ENCODE data around the gene C2orf42. TPM values are rescaled to one million over a fixed set of nuclear protein-coding genes. Genes with fewer than 3 reads are reported as not detected.
"Not testable (repeated sequence)": the region's sequence is repeated elsewhere in the genome, so short reads cannot be mapped to it uniquely, and the experiment has no call there.

C2orf42 gene
- total and polyA plus RNA-seq, 5 donors, result 4.1 to 14.4 (median 12.9) TPM

DNA sequence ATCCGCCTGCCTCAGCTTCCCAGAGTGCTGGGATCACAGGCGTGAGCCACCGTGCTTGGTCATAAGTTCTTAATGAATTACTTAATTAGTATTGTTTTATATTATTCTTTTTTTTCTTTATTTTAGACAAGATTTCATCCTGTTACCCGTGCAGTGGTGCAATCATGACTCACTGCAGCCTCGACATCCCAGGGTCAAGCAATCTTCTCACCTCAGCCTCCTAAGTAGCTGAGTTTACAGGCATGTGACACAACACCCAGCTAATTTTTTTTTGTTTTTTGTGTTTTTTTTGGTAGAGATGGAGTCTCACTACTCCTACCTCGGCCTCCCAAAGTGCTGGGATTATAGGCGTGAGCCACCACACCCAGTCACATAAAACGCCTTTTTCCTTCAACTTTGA is 17.3 kb downstream of the C2orf42 start:
- ATAC-seq, result no peak
- intact Hi-C loops (cut with DNase I), result no loop called here
- WGBS, result 94% methylated on average over 8 of the region's 8 CpGs

DNA sequence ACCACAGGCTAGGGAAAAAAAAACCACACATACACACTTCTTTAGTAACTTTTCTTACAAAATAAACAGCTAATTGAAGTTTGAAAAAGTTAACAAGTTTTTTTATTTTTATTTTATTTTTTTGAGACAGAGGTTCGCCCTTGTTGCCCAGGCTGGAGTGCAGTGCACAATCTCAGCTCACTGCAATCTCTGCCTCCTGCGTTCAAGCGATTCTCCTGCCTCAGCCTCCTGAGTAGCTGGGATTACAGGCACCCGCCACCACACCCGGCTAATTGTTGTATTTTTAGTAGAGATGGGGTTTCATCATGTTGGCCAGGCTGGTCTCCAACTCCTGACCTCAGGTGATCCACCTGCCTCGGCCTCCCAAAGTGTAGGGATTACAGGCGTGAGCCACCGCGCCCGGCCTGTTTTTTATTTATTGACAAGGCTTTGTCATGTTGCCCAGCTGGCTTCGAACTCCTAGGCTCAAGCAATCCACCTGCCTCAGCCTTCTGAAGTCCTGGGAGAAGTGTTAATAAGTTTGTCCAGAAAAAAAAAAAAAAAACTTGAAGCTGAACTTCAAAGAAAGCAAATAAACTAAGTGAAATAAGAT is 21.1 kb downstream of the C2orf42 start:
- DNase-seq; H3K4me1 ChIP-seq (ENCODE audit: control insufficient read depth, insufficient read depth, low read length); H3K27me3 ChIP-seq (ENCODE audit: control insufficient read depth, insufficient read depth); intact Hi-C loops (cut with DNase I); H3K9me3 ChIP-seq (ENCODE audit: control insufficient read depth, low read length); ATAC-seq; H3K27ac ChIP-seq (ENCODE audit: low read length); H3K4me3 ChIP-seq (ENCODE audit: low read length): not testable (repeated sequence)
- WGBS, result 97% methylated on average over 11 of the region's 11 CpGs

More for the DNA sequence above, 17.3 kb downstream of the C2orf42 start:
- Histone ChIP-seq H3K4me1 (ENCODE audit: control insufficient read depth, insufficient read depth, low read length) (no peaks in the 10 kb centered on the region), H3K9me3 (ENCODE audit: control insufficient read depth, low read length) (no peaks in the 10 kb centered on the region), H3K27ac (ENCODE audit: low read length) (no peak overlapping the region), H3K4me3 (ENCODE audit: low read length) (no peak overlapping the region), H3K27me3 (ENCODE audit: control insufficient read depth, insufficient read depth) (no peaks in the 10 kb centered on the region)
- no peak for DNase-seq

DNA sequence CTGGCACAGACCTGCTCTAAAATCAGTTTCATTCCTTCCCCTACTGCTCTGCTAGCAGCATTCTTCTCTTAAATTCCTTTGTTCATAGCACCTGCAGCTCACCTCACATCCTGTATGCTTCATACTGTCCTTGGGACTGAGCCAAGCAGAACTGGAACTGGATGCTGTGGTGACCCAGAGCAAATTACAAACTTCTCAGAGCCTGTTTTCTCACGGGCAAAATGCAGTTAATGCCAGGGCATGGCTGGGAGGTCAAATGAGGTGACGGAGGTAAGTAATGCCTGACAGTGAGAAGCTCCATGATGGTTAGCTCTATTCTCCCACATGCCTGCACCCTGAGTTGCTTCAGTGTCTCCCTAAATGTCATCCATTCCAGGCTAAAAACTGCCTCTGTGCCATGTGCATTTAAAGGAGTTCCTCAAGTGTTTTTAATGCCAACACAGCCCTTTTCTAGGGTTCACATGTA is 29.7 kb downstream of the C2orf42 start:
- no peak overlapping the region for H3K27ac ChIP-seq (ENCODE audit: low read length)
- no peak overlapping the region for H3K4me3 ChIP-seq (ENCODE audit: low read length)
- DNase-seq (no peak), ATAC-seq (no peak)
- no peaks in the 10 kb centered on the region for H3K9me3 ChIP-seq (ENCODE audit: control insufficient read depth, low read length)
- WGBS, result 73% methylated on average over 2 of the region's 2 CpGs
- H3K4me1 ChIP-seq (ENCODE audit: control insufficient read depth, insufficient read depth, low read length), result no peaks in the 10 kb centered on the region
- intact Hi-C loops (cut with DNase I), result no loop called here
- no peaks in the 10 kb centered on the region for H3K27me3 ChIP-seq (ENCODE audit: control insufficient read depth, insufficient read depth)

DNA sequence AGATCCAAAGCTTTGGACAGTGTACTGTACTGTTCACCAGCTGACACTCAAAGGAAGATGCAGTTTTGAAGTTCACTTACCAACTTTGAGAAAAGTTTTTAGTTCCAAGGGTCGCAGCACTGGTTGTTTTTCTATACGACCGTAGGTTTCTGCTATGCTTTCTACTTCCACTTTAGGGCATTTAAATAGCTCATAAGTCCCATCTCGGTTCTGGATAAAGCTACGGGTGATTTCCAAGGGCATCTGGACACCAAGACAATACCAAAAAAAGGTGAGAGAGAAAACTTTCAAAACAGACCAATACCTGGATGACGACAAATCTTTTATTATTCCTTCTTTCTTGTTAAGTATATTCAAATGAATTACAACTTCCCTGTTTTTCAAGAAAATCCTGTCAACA is 30.3 kb downstream of the C2orf42 start:
- H3K4me3 ChIP-seq (ENCODE audit: low read length), result no peak overlapping the region
- intact Hi-C loops (cut with DNase I), result no loop called here
- DNase-seq (no peak), ATAC-seq (no peak)
- H3K27me3 ChIP-seq (ENCODE audit: control insufficient read depth, insufficient read depth), result no peaks in the 10 kb centered on the region
- H3K4me1 ChIP-seq (ENCODE audit: control insufficient read depth, insufficient read depth, low read length), result no peaks in the 10 kb centered on the region
- 88% methylated on average over 6 of the region's 6 CpGs for WGBS
- H3K9me3 ChIP-seq (ENCODE audit: control insufficient read depth, low read length), result no peaks in the 10 kb centered on the region
- H3K27ac ChIP-seq (ENCODE audit: low read length), result no peak overlapping the region

DNA sequence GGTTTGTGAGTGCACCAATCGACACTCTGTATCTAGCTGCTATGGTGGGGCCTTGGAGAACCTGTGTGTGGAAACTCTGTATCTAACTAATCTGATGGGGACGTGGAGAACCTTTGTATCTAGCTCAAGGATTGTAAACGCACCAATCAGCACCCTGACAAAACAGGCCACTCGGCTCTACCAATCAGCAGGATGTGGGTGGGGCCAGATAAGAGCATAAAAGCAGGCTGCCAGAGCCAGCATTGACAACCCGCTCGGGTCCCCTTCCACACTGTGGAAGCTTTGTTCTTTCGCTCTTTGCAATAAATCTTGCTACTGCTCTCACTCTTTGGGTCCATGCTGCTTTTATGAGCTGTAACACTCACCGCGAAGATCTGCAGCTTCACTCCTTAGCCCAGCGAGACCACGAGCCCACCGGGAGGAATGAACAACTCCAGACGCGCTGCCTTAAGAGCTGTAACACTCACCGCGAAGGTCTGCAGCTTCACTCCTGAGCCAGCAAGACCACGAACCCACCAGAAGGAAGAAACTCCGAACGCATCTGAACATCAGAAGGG is 41.6 kb downstream of the C2orf42 start:
- DNase-seq; H3K9me3 ChIP-seq (ENCODE audit: control insufficient read depth, low read length); H3K4me3 ChIP-seq (ENCODE audit: low read length); H3K27me3 ChIP-seq (ENCODE audit: control insufficient read depth, insufficient read depth); H3K27ac ChIP-seq (ENCODE audit: low read length); ATAC-seq; intact Hi-C loops (cut with DNase I); H3K4me1 ChIP-seq (ENCODE audit: control insufficient read depth, insufficient read depth, low read length): not testable (repeated sequence)
- 93% methylated on average over 19 of the region's 19 CpGs for WGBS

DNA sequence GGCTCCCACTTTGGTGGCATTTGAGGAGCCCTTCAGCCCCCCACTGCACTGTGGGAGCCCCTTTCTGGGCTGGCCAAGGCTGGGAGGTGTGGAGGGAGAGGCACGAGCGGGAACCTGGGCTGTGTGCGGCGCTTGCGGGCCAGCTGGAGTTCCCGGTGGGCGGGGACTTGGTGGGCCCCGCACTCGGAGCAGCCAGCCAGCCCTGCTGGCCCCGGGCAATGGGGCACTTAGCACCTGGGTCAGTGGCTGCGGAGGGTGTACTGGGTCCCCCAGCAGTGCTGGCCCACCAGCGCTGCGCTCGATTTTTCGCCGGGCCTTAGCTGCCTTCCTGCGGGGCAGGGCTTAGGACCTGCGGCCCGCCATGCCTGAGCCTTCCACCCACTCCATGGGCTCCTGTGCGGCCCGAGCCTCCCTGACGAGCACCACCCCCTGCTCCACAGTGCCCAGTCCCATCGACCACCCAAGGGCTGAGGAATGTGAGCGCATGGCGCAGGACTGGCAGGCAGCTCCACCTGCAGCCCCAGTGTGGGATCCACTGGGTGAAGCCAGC is 42.5 kb downstream of the C2orf42 start:
- H3K27me3 ChIP-seq (ENCODE audit: control insufficient read depth, insufficient read depth); ATAC-seq; DNase-seq; H3K27ac ChIP-seq (ENCODE audit: low read length); intact Hi-C loops (cut with DNase I); H3K4me1 ChIP-seq (ENCODE audit: control insufficient read depth, insufficient read depth, low read length); H3K9me3 ChIP-seq (ENCODE audit: control insufficient read depth, low read length); H3K4me3 ChIP-seq (ENCODE audit: low read length): not testable (repeated sequence)
- WGBS, result 95% methylated on average over 25 of the region's 25 CpGs

DNA sequence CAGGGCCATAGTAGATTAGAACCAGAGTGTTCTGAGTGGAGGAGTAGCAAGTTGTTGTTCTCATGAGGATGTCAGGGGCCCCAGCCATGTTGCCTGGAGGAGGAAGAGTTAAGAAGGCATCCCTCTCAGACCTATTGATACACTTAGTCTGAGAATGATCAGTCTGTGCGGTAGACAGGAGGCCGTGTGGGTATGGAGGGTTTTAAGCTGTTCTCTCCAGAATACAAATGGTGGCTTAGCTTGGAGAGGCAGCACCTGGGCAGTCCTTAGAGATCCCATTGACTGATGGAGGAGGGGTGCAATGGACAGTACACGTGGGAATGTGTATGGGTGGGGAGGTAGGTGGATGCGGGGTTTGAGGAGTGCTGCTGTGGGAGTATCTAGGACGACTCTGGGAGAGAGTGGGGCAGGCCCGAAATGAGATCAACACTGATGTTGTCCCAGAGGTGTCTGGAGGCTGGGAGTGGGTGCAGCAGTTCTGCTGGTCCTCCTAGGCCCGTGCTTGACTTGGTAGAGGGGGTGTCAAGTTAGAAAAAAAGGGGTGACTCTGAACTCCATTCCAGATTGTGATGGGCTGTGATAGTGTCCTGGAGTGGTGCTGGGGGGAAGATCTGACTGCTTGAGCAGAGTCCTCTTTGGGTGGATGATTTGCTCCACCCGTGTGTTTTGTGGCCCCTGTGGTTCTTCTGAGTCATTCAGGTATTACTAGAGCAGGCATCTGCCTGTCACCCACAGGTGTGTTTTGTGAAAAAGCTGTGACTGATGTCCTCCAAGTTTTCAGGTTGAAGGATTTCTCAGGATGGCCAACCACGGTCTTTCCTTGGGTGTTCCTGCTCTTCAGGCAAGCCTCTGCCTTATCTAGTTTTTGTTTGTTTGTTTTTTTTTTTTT is 44.7 kb downstream of the C2orf42 start:
- DNase-seq, result no peak
- intact Hi-C loops (cut with DNase I), result no loop called here
- Histone ChIP-seq H3K27me3 (ENCODE audit: control insufficient read depth, insufficient read depth) (no peaks in the 10 kb centered on the region), H3K4me1 (ENCODE audit: control insufficient read depth, insufficient read depth, low read length) (peaks cover 3% of the 10 kb centered on the region), H3K9me3 (ENCODE audit: control insufficient read depth, low read length) (no peaks in the 10 kb centered on the region), H3K4me3 (ENCODE audit: low read length) (no peak overlapping the region), H3K27ac (ENCODE audit: low read length) (no peak overlapping the region)
- 75% methylated on average over 9 of the region's 9 CpGs for WGBS
- ATAC-seq, result no peak

DNA sequence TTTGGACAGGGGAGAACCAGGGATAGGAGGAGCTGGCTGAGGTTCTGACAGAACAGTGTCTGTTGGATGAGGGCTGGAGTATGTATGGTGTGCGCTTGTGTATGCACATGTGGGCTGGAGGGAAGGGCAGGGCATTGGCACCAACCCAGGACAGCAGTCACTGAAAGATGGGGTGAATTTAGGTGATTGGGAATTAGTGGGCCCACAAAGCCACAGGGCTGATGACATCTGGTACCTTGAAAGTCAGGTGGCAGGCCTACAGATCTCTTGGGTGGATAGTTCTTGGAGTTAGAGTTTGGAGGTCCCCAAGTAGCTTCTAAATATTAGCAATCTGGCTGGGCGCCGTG is 45.7 kb downstream of the C2orf42 start:
- intact Hi-C loops (cut with DNase I), result no loop called here
- ATAC-seq (no peak), DNase-seq (no peak)
- Histone ChIP-seq H3K4me1 (ENCODE audit: control insufficient read depth, insufficient read depth, low read length) (peaks cover 3% of the 10 kb centered on the region), H3K4me3 (ENCODE audit: low read length) (no peak overlapping the region), H3K27ac (ENCODE audit: low read length) (no peak overlapping the region), H3K9me3 (ENCODE audit: control insufficient read depth, low read length) (no peaks in the 10 kb centered on the region), H3K27me3 (ENCODE audit: control insufficient read depth, insufficient read depth) (no peaks in the 10 kb centered on the region)
- 96% methylated on average over 3 of the region's 3 CpGs for WGBS

DNA sequence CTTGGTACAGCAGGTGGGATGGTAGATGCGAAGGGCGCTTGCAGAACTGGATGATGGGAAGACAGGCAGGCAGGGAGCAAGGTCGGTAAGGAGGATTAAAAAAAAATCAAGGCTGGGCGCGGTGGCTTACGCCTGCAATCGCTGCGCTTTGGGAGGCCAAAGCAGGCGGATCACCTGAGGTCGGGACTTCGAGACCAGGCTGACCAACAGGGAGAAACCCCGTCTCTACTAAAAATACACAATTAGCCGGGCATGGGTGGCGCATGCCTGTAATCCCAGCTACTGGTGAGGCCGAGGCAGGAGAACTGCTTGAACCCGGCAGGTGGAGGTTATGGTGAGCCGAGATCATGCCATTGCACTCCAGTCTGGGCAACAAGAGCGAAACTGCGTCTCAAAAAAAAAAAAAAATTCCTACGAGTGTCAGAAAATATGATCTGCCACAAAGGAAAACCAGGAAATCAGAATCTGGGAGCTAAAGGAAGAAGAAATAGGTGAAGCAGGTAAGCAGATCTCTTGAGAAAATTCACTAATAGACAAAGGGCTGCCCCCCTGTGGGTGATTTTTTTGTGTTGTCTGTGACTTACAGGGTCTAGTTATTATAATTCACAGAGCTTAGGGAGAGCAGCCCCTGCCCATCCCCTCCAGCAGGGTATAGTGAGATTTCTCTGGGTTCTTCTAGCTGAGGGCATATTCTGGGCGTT is 46.2 kb downstream of the C2orf42 start:
- no peak overlapping the region for H3K4me3 ChIP-seq (ENCODE audit: low read length)
- intact Hi-C loops (cut with DNase I), result loop anchor here (5.0 kb wide), 2 partner anchors 57 to 232 kb away; partner anchors contain the start of gene PCBP1 (in 2 of the 4)
- 95% methylated on average over 21 of the region's 21 CpGs for WGBS
- DNase-seq (no peak), ATAC-seq (no peak)
- no peaks in the 10 kb centered on the region for H3K9me3 ChIP-seq (ENCODE audit: control insufficient read depth, low read length)
- peaks cover 3% of the 10 kb centered on the region for H3K4me1 ChIP-seq (ENCODE audit: control insufficient read depth, insufficient read depth, low read length)
- no peaks in the 10 kb centered on the region for H3K27me3 ChIP-seq (ENCODE audit: control insufficient read depth, insufficient read depth)
- H3K27ac ChIP-seq (ENCODE audit: low read length), result no peak overlapping the region

DNA sequence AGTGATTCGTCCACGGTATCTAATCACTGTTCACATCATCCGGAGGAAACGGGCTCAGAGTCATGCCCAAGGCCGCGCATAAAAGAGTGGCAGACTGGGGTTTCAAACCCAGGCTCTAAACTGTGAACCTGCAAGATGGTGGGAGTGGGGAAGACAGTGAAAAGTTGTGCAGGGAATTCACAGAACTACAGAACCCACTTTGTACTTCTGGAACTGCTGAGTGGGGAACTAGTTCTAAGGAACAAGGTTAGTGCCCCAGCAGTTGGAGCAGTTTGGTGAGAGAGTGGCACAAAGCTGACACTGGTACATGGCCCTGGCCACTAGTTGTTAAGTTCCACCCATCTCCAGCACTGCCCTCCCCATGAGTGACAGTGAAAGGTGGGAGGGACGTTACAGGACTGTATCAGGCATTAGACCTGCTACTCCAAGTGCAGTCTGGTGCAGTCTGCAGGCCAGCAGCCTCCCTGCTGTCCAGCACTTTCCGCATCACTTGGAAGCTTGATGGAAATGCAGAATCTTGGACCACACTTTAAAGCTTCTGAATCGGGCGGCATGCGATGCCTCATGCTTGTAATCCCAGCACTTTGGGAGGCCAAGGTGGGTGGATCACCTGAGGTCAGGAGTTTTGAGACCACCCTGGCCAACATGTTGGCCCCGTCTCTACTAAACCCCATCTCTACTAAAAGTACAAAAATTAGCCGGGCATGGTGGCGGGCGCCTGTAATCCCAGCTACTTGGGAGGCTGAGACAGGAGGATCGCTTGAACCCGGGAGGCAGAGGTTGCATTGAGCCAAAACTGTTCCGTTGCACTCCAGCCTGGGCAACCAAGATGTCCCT is 47.3 kb downstream of the C2orf42 start:
- intact Hi-C loops (cut with DNase I), result loop anchor here (5.0 kb wide), 2 partner anchors 56 to 231 kb away; partner anchors contain the start of gene PCBP1 (in 2 of the 4)
- ATAC-seq, result peak; percentile 36 to 38
- Histone ChIP-seq H3K27me3 (ENCODE audit: control insufficient read depth, insufficient read depth) (no peaks in the 10 kb centered on the region), H3K4me1 (ENCODE audit: control insufficient read depth, insufficient read depth, low read length) (peaks cover 3% of the 10 kb centered on the region), H3K27ac (ENCODE audit: low read length) (peak overlapping the region; percentile 36), H3K4me3 (ENCODE audit: low read length) (peak overlapping the region; percentile 33), H3K9me3 (ENCODE audit: control insufficient read depth, low read length) (no peaks in the 10 kb centered on the region)
- peak; percentile 42 to 69 (median 67) for DNase-seq
- 59% methylated on average over 18 of the region's 18 CpGs for WGBS
